PC-9 (cell line): ENCODE data around the gene B4GALNT3. TPM values are rescaled to one million over a fixed set of nuclear protein-coding genes. Genes with fewer than 3 reads are reported as not detected.

Experiments used
- BruUV-seq: library from RNA; stranded (reverse); fragments of 400-500 nt; replicated peaks from 2 replicates; lab custom pipeline; 2021; lab: Mats Ljungman, UMichigan
- CTCF ChIA-PET: fragments of 300-600 bp; sonication (Branson Sonifier 250); formaldehyde crosslinking; loops from one replicate; lab custom pipeline; 2022; ENCODE audit warnings: antibody characterized with exemption; lab: Charles Lee
- POLR2A ChIA-PET: fragments of 300-600 bp; sonication (Branson Sonifier 250); formaldehyde crosslinking; loops from one replicate; lab custom pipeline; 2022; ENCODE audit warnings: antibody characterized with exemption; ENCODE audit not compliant: unreplicated experiment; lab: Charles Lee
- DNase-seq, 2 experiments: peaks; one replicate each; pipeline versions ENCODE4 v3.0.0 to v3.0.0-alpha.2; 2015 to 2022; ENCODE audit warnings: mixed read lengths in 1 of 2
- H2AFZ ChIP-seq: fragments of 200-600 bp; sonication (generic); 2 replicates; pipeline ENCODE4 v1.8.1; 2017; ENCODE audit warnings: antibody characterized with exemption
- H3F3A ChIP-seq: fragments of 200-600 bp; sonication (generic); 2 replicates; pipeline ENCODE4 v1.8.1; 2017; ENCODE audit warnings: antibody characterized with exemption, mild to moderate bottlenecking, low read depth; ENCODE audit not compliant: insufficient read depth
- H3K27ac ChIP-seq: fragments of 200-600 bp; sonication (generic); 2 replicates; pipeline ENCODE4 v1.6.1; 2016; ENCODE audit warnings: mixed run types
- H3K27me3 ChIP-seq: fragments of 200-600 bp; sonication (generic); 2 replicates; pipeline ENCODE4 v1.6.1; 2016; ENCODE audit warnings: low read depth, mixed run types; ENCODE audit not compliant: insufficient read depth
- H3K36me3 ChIP-seq: fragments of 200-600 bp; sonication (generic); 2 replicates; pipeline ENCODE4 v1.6.1; 2016; ENCODE audit warnings: low read depth, mixed run types
- H3K4me1 ChIP-seq: fragments of 200-600 bp; sonication (generic); replicated peaks from 2 replicates; pipeline ENCODE4 v1.6.1; 2016; ENCODE audit warnings: mixed run types; ENCODE audit not compliant: insufficient read depth
- H3K4me2 ChIP-seq: fragments of 200-600 bp; sonication (generic); 2 replicates; pipeline ENCODE4 v1.6.1; 2017; ENCODE audit warnings: mixed run types
- H3K4me3 ChIP-seq: fragments of 200-600 bp; sonication (generic); 2 replicates; pipeline ENCODE4 v1.6.1; 2016; ENCODE audit warnings: mixed run types
- H3K79me2 ChIP-seq: fragments of 200-600 bp; sonication (generic); 2 replicates; pipeline ENCODE4 v1.6.1; 2017; ENCODE audit warnings: low read depth, mixed run types
- H3K9me2 ChIP-seq: fragments of 200-600 bp; sonication (generic); 2 replicates; pipeline ENCODE4 v1.8.1; 2017; ENCODE audit warnings: mild to moderate bottlenecking; ENCODE audit not compliant: insufficient read depth
- H3K9me3 ChIP-seq: fragments of 200-600 bp; sonication (generic); 2 replicates; pipeline ENCODE4 v1.8.1; 2016; ENCODE audit warnings: low read depth; ENCODE audit not compliant: insufficient read depth
- H4K20me1 ChIP-seq: fragments of 200-600 bp; sonication (generic); 2 replicates; pipeline ENCODE4 v1.8.1; 2017; ENCODE audit not compliant: insufficient read depth
- CTCF ChIP-seq: fragments of 200-600 bp; sonication (generic); conservative IDR thresholded peaks from 2 replicates; pipeline ENCODE4 v1.6.1; 2017; ENCODE audit warnings: mixed run types, antibody characterized with exemption, mild to moderate bottlenecking, moderate library complexity
- EZH2 ChIP-seq: fragments of 200-600 bp; sonication (generic); IDR thresholded peaks from 2 replicates; pipeline ENCODE4 v1.8.0; 2017; ENCODE audit warnings: antibody characterized with exemption, low read depth
- intact Hi-C: fragments of 100-400 bp; cut with micrococcal nuclease; formaldehyde crosslinking; loops from one replicate; pipeline ENCODE4 v1.10.0; 2022; ENCODE audit not compliant: unreplicated experiment
- total RNA-seq: library from RNA; stranded (reverse); gene quantifications from 2 replicates; pipeline ENCODE4 v1.2.3, GENCODE V29; 2021

B4GALNT3 gene
- total RNA-seq, 1 experiment from 2014 or later = 8.0 TPM

GRCh38 chr12:490260-490659 is 30.5 kb downstream of the B4GALNT3 start:
- ChIA-PET POLR2A (interaction anchor here (0.7 kb wide), 1 partner anchor 47 kb away, joined by 8 read pairs; no protein-coding TSS in a partner anchor), CTCF (no interaction called here)
- Histone ChIP-seq H3K79me2 (no peaks in the 10 kb centered on the region), H3K27me3 (no peaks in the 10 kb centered on the region), H3K9me3 (peaks cover 2% of the 10 kb centered on the region; the same call in 1 of the 2 replicates), H2AFZ (no peak overlapping the region), H3K9me2 (no peaks in the 10 kb centered on the region), H3K4me1 (peaks cover 4% of the 10 kb centered on the region; the same call in 1 of the 2 replicates), H3F3A (peaks cover 16% of the 10 kb centered on the region), H3K36me3 (no peaks in the 10 kb centered on the region), H4K20me1 (no peaks in the 10 kb centered on the region), H3K4me2 (no peak overlapping the region), H3K27ac (no peak overlapping the region), H3K4me3 (no peak overlapping the region)
- BruUV-seq = no TSS peak
- intact Hi-C loops = no loop called here
- no peak for DNase-seq
- TF ChIP-seq CTCF (no peak), EZH2 (no peak)

GRCh38 chr12:495466-495865 is 35.7 kb downstream of the B4GALNT3 start:
- H2AFZ ChIP-seq = no peak overlapping the region
- no peak for DNase-seq
- H3K9me2 ChIP-seq = no peaks in the 10 kb centered on the region
- no peaks in the 10 kb centered on the region for H3K79me2 ChIP-seq
- no peaks in the 10 kb centered on the region for H3F3A ChIP-seq
- no peaks in the 10 kb centered on the region for H3K36me3 ChIP-seq
- ChIA-PET POLR2A (interaction anchor here (0.6 kb wide), 2 partner anchors 1175 to 1191 kb away, joined by 3 to 4 read pairs; no protein-coding TSS in a partner anchor), CTCF (no interaction called here)
- BruUV-seq = no TSS peak
- H3K27ac ChIP-seq = no peak overlapping the region
- H3K4me1 ChIP-seq = no peaks in the 10 kb centered on the region
- no peaks in the 10 kb centered on the region for H4K20me1 ChIP-seq
- TF ChIP-seq EZH2 (no peak), CTCF (no peak)
- H3K4me2 ChIP-seq = no peak overlapping the region
- H3K27me3 ChIP-seq = 0 out of 2 replicates have a peak, but pooled peaks cover 3% of the 10 kb centered on the region
- H3K4me3 ChIP-seq = no peak overlapping the region
- intact Hi-C loops = no loop called here
- H3K9me3 ChIP-seq = 0 out of 2 replicates have a peak, but pooled peaks cover 2% of the 10 kb centered on the region

- 0 out of 2 replicates have a peak, but pooled peaks cover 2% of the 10 kb centered on the region for H3K9me3 ChIP-seq
- DNase-seq = no peak
- BruUV-seq = no TSS peak
- no peaks in the 10 kb centered on the region for H3K4me1 ChIP-seq
- no peaks in the 10 kb centered on the region for H3K79me2 ChIP-seq
- CTCF ChIA-PET = interaction anchor here (0.6 kb wide), 1 partner anchor 18 kb away, joined by 5 read pairs; no protein-coding TSS in a partner anchor
- no peaks in the 10 kb centered on the region for H3K9me2 ChIP-seq
- 0 out of 2 replicates have a peak, but pooled peaks cover 3% of the 10 kb centered on the region for H3K27me3 ChIP-seq
- POLR2A ChIA-PET = no interaction called here
- intact Hi-C loops = no loop called here
- H3F3A ChIP-seq = no peaks in the 10 kb centered on the region
- H3K36me3 ChIP-seq = no peaks in the 10 kb centered on the region
- H3K4me3 ChIP-seq = no peak overlapping the region
- no peak overlapping the region for H3K27ac ChIP-seq
- no peaks in the 10 kb centered on the region for H4K20me1 ChIP-seq
- TF ChIP-seq EZH2 = no peak
- TF ChIP-seq CTCF = no peak
- no peak overlapping the region for H2AFZ ChIP-seq
- H3K4me2 ChIP-seq = no peak overlapping the region
Observed at GRCh38 chr12:496736-497135, 37.0 kb downstream of the B4GALNT3 start.
